Measurements from ENCODE around the gene IGHMBP2.
A peak's percentile ranks its signal among the peaks of the same experiment; 100 is the strongest.

Gene IGHMBP2

GRCh38 chr11:68947151-68947550 is 43.5 kb downstream of the IGHMBP2 start:
- no peak for TF ChIP-seq CTCF (IDR thresholded peaks at IDR 0.05; ENCODE audit: insufficient read depth, low read depth, low read length, missing control alignments)
- DNase-seq (ENCODE audit: low read depth) = no peak
- H3K4me3 ChIP-seq (ENCODE audit: low read depth, low read length) = no peak overlapping the region

GRCh38 chr11:68948496-68948895 is 44.8 kb downstream of the IGHMBP2 start:
- no peak for TF ChIP-seq CTCF (IDR thresholded peaks at IDR 0.05; ENCODE audit: insufficient read depth, low read depth, low read length, missing control alignments)
- DNase-seq (ENCODE audit: low read depth) = no peak
- no peak overlapping the region for H3K4me3 ChIP-seq (ENCODE audit: low read depth, low read length)

- no peak for DNase-seq (ENCODE audit: low read depth)
- no peak overlapping the region for H3K4me3 ChIP-seq (ENCODE audit: low read depth, low read length)
- TF ChIP-seq CTCF (IDR thresholded peaks at IDR 0.05; ENCODE audit: insufficient read depth, low read depth, low read length, missing control alignments) = no peak
These were observed 45.2 kb downstream of the IGHMBP2 start for GRCh38 chr11:68948935-68949334.

GRCh38 chr11:68950270-68950669 is 46.6 kb downstream of the IGHMBP2 start:
- peak; percentile 26 for DNase-seq (ENCODE audit: low read depth)
- H3K4me3 ChIP-seq (ENCODE audit: low read depth, low read length) = no peak overlapping the region
- peak; percentile 38 for TF ChIP-seq CTCF (IDR thresholded peaks at IDR 0.05; ENCODE audit: insufficient read depth, low read depth, low read length, missing control alignments)

- TF ChIP-seq CTCF (IDR thresholded peaks at IDR 0.05; ENCODE audit: insufficient read depth, low read depth, low read length, missing control alignments) = no peak
- DNase-seq (ENCODE audit: low read depth) = no peak
- no peak overlapping the region for H3K4me3 ChIP-seq (ENCODE audit: low read depth, low read length)
These were observed 47.1 kb downstream of the IGHMBP2 start for GRCh38 chr11:68950762-68951161.

GRCh38 chr11:68954836-68955606 is 51.3 kb downstream of the IGHMBP2 start:
- TF ChIP-seq CTCF (IDR thresholded peaks at IDR 0.05; ENCODE audit: insufficient read depth, low read depth, low read length, missing control alignments) = no peak
- DNase-seq (ENCODE audit: low read depth) = no peak
- no peak overlapping the region for H3K4me3 ChIP-seq (ENCODE audit: low read depth, low read length)

GRCh38 chr11:68955607-68955958 is 51.9 kb downstream of the IGHMBP2 start:
- H3K4me3 ChIP-seq (ENCODE audit: low read depth, low read length) = no peak overlapping the region
- DNase-seq (ENCODE audit: low read depth) = no peak
- TF ChIP-seq CTCF (IDR thresholded peaks at IDR 0.05; ENCODE audit: insufficient read depth, low read depth, low read length, missing control alignments) = no peak
